ENCODE measurements around the gene ALDH3A1.

Gene ALDH3A1

GRCh38 chr17:19759568-19760549 is 11.8 kb upstream of the ALDH3A1 start:
- no peak for DNase-seq

GRCh38 chr17:19757536-19758180 is 9.6 kb upstream of the ALDH3A1 start:
- DNase-seq = no peak

- no peak for DNase-seq
Measured at GRCh38 chr17:19756546-19756945, 8.4 kb upstream of the ALDH3A1 start.

- no peak for DNase-seq
Measured at GRCh38 chr17:19755821-19756510, 7.9 kb upstream of the ALDH3A1 start.

- DNase-seq = no peak
Measured at GRCh38 chr17:19755392-19755791, 7.3 kb upstream of the ALDH3A1 start.

GRCh38 chr17:19753661-19754463 is 5.8 kb upstream of the ALDH3A1 start:
- no peak for DNase-seq

GRCh38 chr17:19753051-19753509 is 5.0 kb upstream of the ALDH3A1 start:
- no peak for DNase-seq

- DNase-seq = no peak
Measured at GRCh38 chr17:19752216-19753050, 4.3 kb upstream of the ALDH3A1 start.

GRCh38 chr17:19750835-19751234 is 2.7 kb upstream of the ALDH3A1 start:
- DNase-seq = no peak

- no peak for DNase-seq
Measured at GRCh38 chr17:19750020-19750572, 2.0 kb upstream of the ALDH3A1 start.

- DNase-seq = no peak
Measured at GRCh38 chr17:19748807-19749193, 702 bp upstream of the ALDH3A1 start.

GRCh38 chr17:19747159-19747719 is 859 bp downstream of the ALDH3A1 start:
- DNase-seq = no peak

GRCh38 chr17:19746517-19746916 is 1.6 kb downstream of the ALDH3A1 start:
- no peak for DNase-seq

GRCh38 chr17:19744922-19745757 is 3.0 kb downstream of the ALDH3A1 start:
- DNase-seq = peak; percentile 47

GRCh38 chr17:19744492-19744891 is 3.6 kb downstream of the ALDH3A1 start:
- no peak for DNase-seq

- no peak for DNase-seq
Measured at GRCh38 chr17:19743101-19744100, 4.7 kb downstream of the ALDH3A1 start.

- DNase-seq = no peak
Measured at GRCh38 chr17:19742495-19742894, 5.6 kb downstream of the ALDH3A1 start.

- no peak for DNase-seq
Measured at GRCh38 chr17:19741832-19742457, 6.2 kb downstream of the ALDH3A1 start.
